B cell (primary cell): Measurements from ENCODE around the gene ZSWIM3.

Experiments used
- EZH2 ChIP-seq: IDR thresholded peaks from 2 replicates; pipeline ENCODE4 v1.6.1; 2012; ENCODE audit warnings: borderline replicate concordance, low read depth, mild to moderate bottlenecking, moderate library complexity, low read length; ENCODE audit not compliant: insufficient read depth, poor library complexity, severe bottlenecking
- TF ChIP-seq, protein P1 (sequence below): fragments of 200-600 bp; IDR thresholded peaks from one replicate; pipeline ENCODE4 v1.8.0; 2022; ENCODE audit warnings: antibody characterized with exemption, mild to moderate bottlenecking

DNA sequence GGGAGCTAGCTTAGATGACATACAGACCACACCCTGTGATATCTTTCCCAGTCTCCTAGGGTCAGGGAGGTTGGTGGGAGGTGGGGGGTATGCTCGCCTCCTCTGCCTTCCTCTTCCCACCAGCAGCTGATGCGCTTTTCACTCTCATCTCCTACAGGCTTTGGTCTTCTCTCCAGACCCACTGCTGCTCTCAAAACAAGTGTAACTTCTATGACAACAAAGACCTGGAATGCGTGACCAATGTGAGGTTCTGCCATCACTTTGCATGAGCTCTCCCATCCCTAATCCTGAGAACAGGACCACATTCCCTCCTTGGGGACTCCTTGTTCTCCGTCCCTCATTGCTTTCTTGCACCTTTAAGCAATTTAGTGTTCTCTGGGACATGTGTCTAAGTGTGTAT, 36.4 kb downstream of the ZSWIM3 start:
- TF ChIP-seq, protein P1, sequence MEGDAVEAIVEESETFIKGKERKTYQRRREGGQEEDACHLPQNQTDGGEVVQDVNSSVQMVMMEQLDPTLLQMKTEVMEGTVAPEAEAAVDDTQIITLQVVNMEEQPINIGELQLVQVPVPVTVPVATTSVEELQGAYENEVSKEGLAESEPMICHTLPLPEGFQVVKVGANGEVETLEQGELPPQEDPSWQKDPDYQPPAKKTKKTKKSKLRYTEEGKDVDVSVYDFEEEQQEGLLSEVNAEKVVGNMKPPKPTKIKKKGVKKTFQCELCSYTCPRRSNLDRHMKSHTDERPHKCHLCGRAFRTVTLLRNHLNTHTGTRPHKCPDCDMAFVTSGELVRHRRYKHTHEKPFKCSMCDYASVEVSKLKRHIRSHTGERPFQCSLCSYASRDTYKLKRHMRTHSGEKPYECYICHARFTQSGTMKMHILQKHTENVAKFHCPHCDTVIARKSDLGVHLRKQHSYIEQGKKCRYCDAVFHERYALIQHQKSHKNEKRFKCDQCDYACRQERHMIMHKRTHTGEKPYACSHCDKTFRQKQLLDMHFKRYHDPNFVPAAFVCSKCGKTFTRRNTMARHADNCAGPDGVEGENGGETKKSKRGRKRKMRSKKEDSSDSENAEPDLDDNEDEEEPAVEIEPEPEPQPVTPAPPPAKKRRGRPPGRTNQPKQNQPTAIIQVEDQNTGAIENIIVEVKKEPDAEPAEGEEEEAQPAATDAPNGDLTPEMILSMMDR: no peak
- no peak for TF ChIP-seq EZH2
